Hematopoietic multipotent progenitor cell treated with erythropoietin and hydrocortisone succinate and interleukin-3 and kit ligand, for 4 days (in vitro differentiated cells): Measurements from ENCODE around the gene PCCA.

ENCODE experiments used
- DNase-seq: peaks from one replicate; pipeline ENCODE4 v3.0.0-alpha.2; 2015

The PCCA gene

DNA sequence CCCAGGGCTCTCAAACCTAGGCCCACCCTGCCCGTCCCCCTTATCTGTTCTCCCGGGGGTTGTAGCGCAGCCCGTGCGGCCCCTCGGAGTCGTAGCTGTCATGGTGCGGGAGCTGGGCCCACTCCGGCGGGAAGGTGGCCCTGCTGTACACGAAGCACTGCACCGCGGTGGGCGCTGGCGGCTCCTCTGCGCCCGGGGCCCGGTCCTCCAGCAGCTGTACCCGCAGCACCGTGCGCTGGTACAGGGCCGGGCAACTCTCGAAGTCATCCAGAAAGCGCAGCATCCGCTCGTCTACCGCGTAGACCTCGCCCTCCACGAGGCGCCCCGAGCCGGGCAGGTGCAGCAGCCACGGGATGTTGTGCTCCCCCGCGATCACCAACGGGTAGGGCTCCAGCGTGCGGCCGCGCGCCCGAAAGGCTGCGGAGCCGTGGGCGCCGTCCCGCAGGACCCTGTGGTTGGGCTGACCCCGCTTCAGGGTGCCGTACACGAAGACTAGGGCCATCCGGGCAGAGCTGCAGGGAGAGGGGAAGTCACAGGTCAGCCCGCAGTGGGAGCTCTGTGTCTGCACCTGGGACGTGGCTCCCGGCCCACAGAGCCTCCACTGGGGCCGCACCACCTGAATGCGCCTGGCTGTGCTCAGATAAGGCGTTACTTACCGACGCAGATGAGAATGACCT lies 443.3 kb downstream of the PCCA start:
- no peak for DNase-seq

DNA sequence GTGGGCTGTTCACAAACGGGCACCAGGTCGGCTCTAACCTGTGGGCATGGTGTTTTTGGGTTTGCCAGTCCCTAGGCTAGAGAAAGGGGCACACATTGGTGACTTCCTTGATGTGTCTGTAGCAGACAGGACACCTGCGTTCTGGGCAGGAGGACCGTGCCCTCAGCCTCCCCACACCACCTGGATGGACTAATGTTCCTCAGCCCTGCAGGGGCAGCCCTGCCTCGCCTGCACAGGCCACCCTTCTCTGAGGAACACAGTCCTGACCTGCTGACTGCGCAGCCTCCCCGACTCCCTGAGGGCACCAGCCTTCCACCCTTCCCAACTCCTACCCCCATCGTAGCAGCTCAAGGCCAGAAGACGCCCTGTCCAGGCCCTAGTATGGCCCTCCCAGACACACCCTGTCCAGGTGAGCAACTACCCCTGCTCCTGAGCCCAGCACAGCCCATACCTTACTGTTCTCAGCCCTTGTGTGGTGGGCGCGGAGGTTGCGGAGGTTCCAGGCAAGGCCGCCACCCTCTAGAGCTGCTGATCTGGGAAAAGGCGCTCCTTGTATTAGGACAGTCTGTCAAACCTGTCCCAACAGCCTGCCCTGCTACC lies 444.0 kb downstream of the PCCA start:
- DNase-seq = no peak

- no peak for DNase-seq
These were observed 444.7 kb downstream of the PCCA start for GRCh38 chr13:100533588-100534041.

- DNase-seq = no peak
These were observed 445.4 kb downstream of the PCCA start for GRCh38 chr13:100534147-100534843.

DNA sequence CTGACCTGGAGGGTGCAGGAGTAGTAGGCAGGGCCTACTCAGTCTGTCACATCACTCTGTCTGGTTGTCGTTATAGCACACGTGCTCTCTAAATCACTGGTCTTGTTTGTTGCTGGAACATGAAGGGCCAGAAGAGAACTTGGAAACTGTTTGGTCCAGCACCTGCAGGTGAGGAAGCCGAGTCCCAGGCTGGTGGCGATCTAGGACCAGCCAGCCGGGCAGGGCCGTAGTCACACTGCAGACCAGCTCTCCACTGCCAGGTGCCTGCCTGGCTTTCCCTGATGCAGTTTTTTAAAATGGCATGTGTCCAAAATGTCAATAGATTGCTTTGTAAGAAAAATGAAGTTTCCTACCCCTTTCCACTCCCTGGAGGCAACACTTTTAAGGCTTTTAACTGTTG lies 446.0 kb downstream of the PCCA start:
- DNase-seq = no peak

GRCh38 chr13:100535426-100536135 lies 446.7 kb downstream of the PCCA start:
- no peak for DNase-seq

- DNase-seq = no peak
These were observed 447.8 kb downstream of the PCCA start for GRCh38 chr13:100536643-100537180.

DNA sequence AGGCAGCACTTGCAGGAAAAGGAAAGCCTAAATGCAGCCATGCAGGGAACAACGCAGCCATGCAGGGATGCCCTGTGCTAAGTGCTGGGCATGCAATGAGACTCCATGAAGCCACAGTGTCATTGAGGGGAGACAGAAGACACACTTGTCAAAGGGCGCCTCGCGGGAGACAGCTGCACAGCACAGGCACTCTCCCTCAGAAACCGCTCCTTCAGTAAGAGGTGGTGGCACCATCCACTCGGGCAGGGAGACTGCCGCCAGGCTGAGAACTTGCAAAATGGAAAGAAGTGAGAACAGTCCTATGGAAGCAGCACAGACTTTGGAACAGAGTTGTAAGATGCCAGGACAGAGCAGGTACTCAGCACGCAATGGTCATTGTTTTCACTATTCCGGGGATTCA lies 448.6 kb downstream of the PCCA start:
- no peak for DNase-seq

- no peak for DNase-seq
These were observed 449.1 kb downstream of the PCCA start for GRCh38 chr13:100537951-100538462.

DNA sequence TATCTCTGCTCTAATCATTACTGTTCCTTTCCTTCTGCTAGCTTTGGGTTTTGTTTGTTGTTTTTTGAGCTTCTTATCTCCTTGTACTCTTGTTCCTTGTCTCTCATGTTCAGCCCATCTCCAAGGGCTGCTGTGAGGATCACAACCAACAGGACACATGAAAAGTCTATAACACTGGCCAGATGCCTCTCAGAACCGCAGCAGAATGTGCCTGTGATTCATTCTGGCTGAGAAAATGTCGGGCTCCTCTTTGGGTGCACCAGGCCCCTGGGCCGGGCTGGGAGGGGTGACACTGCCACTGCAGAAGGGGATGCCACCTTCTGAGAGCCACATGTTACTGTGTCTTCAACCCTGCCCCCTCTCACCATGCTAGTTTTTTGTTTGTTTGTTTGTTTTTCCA lies 451.7 kb downstream of the PCCA start:
- no peak for DNase-seq

DNA sequence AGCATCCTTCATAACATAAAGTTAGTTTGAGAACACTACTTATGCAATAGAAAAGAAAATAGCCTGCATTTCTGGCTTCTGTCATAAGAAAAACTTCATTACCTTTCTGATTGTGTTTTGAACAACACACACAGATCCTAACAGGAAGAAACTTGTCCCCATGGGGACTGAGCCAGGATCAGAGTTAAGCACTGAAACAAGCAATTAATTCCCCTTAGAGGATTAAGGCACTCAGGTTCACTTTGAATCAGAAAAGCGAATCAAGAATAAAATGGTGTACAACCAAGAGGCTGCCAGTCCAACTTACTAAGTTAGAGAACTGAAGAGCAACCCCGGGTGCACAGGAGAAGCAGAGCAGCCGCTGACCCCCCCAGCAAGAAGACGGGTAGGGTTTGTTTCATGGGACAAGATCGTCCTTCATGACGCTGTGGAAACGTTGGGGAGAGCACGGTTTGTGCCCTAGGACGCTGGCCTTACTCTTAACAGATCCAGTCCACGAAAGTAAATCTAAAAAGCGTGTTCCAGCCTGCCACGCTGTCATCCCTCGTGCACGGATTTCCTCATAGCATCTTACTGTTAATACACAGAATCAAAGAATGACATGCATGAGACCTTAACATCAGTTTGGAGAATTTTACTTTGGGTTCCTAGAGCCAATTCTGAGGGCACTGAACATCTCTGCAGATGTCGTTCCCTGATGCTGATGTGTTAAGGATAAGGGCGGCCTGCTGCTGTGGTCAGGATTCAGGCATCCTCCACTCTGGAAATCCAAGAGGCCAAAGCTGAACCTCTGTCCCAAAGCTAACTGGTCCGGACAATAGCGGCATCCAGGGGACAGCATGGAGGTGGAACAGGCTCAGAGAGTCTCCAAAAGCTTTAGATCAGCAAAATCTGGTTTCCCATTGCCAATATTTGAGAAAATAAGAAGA lies 453.3 kb downstream of the PCCA start:
- no peak for DNase-seq

DNA sequence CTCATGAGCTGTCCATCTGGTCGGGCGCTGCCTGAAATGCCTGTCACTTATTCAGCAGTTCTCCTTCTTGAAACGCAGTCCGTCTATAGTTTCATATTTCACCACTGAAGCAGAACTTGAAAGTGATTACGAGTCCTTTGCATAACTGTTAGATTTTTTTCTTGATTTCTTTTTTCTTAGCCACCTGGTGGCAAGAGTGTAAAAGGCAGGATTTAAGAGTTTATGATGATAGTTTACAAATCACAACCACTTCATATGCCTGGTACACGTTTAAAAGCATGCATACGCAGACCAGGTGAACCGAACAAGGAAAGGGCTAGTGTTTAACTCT lies 453.9 kb downstream of the PCCA start:
- DNase-seq = peak; percentile 75

GRCh38 chr13:100543872-100544602 lies 455.1 kb downstream of the PCCA start:
- no peak for DNase-seq

DNA sequence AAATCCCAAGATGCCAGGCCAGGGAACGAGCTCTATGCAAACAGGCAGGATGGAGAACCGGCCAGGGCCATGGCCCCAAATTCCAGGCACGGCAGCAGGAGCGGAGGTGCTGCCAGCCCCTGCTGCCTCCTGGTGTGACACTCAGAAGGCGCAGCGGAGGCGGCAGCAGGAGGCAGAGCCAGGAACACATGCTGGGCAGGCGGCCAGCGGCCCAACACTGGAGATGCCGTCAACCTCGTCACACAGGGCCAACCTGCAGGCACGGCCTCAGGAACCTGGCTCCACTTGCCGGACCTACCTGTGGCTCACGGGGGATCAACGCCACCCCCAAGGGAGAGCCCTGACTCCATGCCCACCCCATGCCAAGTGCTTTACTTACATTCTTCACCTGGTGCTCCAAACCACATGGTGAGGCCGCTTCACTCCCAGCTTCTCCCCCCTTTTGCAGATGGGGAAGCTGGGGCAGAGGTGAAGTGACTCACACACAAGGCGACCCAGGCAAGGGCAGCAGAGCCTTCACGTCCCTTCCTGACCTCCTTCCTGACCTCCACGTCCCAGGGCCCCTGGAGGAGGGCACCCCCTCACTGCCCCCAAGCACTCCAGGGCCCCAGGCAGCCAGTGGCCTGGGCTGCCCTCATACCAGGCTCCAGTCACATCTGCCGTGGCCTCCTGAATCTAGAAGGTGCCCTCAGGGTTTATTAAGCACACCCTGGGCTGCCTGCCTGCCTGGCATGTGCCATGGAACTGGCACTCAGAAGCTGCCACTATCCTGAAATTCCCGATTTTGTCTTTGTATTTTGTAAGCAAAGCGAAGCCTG lies 456.2 kb downstream of the PCCA start:
- no peak for DNase-seq

- no peak for DNase-seq
These were observed 456.8 kb downstream of the PCCA start for GRCh38 chr13:100545684-100546061.

DNA sequence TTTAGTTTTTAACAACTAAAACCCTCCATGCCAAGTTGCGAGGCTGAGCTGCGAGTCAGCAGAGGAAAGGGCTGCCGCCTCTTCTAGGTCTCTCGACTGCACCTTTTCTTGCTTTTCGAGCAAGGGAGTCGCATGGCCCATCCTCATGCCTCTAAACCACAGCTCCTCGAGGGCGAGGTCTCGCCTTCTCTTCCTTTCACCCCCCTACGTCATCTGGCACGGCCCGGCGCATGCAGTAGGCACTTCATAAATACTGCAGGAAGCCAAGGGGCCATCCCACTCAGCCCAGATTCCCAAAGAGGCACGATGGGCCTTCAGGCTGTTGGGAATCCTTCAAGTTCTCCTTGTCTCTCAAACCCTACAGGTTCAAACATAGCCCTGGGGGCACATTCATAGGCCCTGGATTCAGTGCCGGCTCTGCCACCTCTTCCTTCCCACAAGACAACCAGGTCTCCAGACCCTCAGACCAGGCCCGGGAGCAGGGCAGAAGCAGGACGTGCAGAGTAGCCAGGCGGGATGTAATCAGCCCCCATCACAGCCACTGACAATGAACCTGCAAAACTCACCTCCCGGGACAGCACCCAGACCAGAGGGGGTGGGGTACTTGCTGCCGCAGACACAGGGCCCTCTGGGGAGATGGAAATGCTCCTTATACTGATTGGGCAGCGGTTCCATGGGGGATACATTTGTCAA lies 458.0 kb downstream of the PCCA start:
- no peak for DNase-seq

DNA sequence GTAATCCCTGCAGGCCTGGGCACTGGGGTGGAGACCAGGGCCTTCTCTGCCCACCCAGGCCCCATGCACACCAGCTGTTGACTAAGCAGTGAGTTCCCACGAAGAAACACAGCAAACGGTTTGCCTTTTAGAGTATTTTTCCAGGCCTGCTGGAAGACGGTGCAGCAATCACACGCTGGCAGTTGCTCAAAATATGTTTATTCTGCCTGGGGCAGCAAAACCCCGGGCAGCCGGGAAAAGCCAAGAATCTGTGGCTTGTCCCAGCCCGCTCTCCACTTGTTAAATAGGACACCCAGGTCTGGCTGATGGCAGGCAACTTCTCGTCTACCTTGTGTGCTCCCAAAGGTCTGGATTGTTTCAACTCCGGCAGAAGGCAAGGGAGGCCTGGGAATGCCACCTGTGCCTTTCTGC lies 458.9 kb downstream of the PCCA start:
- no peak for DNase-seq

DNA sequence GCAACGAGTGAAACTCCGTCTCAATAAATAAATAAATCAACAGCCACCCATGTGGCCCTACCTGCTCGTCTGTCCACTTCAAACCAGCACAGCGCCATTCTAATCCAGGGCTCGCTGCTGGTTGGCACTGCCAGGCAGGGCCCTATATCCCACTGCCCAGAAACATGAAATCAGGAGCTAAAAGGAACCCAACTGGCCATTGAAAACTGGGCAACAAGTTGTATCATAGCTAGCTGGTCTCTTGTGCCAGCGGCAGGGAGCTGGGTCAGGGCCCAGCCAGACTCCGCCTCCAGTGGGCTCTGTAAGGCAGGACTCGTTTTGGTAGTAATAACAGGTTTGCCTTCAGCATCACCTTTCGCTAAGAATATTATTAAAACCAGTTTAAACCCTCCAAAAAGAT lies 460.4 kb downstream of the PCCA start:
- no peak for DNase-seq

DNA sequence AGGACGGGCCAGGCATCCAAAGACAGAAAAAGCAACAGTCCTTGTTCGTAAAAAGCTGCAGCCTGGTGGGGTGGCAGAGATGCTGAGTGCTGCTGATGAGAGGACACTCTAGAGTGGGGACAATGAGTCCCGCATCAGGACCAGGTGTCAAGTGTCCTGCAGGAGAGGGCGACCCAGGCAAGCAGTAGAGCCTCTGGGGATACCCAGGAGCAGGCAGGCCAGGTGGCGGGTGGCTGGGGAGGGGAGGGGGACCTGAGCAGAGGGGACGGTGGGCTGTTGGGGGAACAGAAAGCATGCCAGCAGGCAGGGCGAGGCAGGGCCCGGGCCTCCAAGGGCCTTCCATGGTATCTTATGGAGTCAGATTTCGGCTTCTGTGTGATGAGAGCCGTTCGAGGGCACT lies 463.9 kb downstream of the PCCA start:
- DNase-seq = no peak

DNA sequence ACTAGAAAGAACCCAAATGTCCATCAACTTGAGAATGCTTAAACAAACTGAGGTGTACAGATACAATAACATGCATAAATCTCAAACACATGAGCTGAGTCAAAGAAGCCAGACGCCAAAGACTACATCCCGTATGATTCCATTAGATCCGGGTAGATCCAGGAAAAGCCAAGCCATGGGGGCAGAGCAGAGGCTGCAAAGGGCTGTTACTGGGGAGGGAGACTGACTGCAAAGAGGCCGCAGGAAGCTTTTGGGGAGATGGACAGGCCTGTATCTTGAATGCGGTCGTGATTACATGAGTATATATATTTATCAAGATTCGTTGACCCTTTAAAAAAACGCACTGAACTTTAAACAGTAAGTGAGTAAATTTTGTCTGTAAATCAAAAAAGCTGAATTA lies 471.0 kb downstream of the PCCA start:
- no peak for DNase-seq
